Stimulated activated CD8-positive, alpha-beta memory T cell treated with anti-CD3 and anti-CD28 coated beads, Interleukin-12 subunit alpha, Interleukin-12 subunit beta, amount 100 ng/mL, for 24 hours (primary cell): ENCODE results near the gene IL23R.

Experiments
- DNase-seq: peaks from one replicate; pipeline ENCODE4 v3.0.0-alpha.2; 2020; ENCODE audit errors: extremely low read depth

The IL23R gene

GRCh38 chr1:67241200-67241746 lies 75.0 kb downstream of the IL23R start:
- DNase-seq = no peak

- no peak for DNase-seq
Measured at GRCh38 chr1:67242016-67242415, 75.8 kb downstream of the IL23R start.

- DNase-seq = no peak
Measured at GRCh38 chr1:67250051-67250653, 83.9 kb downstream of the IL23R start.

GRCh38 chr1:67256291-67257172 lies 90.3 kb downstream of the IL23R start:
- no peak for DNase-seq

GRCh38 chr1:67257173-67257535 lies 90.9 kb downstream of the IL23R start:
- DNase-seq = no peak

- no peak for DNase-seq
Measured at GRCh38 chr1:67261680-67262079, 95.4 kb downstream of the IL23R start.

- DNase-seq = no peak
Measured at GRCh38 chr1:67262735-67263134, 96.5 kb downstream of the IL23R start.

- no peak for DNase-seq
Measured at GRCh38 chr1:67264152-67264551, 97.9 kb downstream of the IL23R start.

GRCh38 chr1:67264899-67265298 lies 98.6 kb downstream of the IL23R start:
- DNase-seq = no peak

- no peak for DNase-seq
Measured at GRCh38 chr1:67269061-67269460, 102.8 kb downstream of the IL23R start.

- no peak for DNase-seq
Measured at GRCh38 chr1:67270541-67270940, 104.3 kb downstream of the IL23R start.

GRCh38 chr1:67273591-67273990 lies 107.3 kb downstream of the IL23R start:
- no peak for DNase-seq

- DNase-seq = no peak
Measured at GRCh38 chr1:67274623-67275325, 108.5 kb downstream of the IL23R start.

- DNase-seq = no peak
Measured at GRCh38 chr1:67280696-67281095, 114.4 kb downstream of the IL23R start.

- DNase-seq = no peak
Measured at GRCh38 chr1:67281244-67281643, 115.0 kb downstream of the IL23R start.

GRCh38 chr1:67285780-67286488 lies 119.7 kb downstream of the IL23R start:
- DNase-seq = no peak

- DNase-seq = no peak
Measured at GRCh38 chr1:67290236-67290635, 124.0 kb downstream of the IL23R start.

GRCh38 chr1:67294836-67295617 lies 128.8 kb downstream of the IL23R start:
- no peak for DNase-seq

- no peak for DNase-seq
Measured at GRCh38 chr1:67298762-67299161, 132.5 kb downstream of the IL23R start.

- no peak for DNase-seq
Measured at GRCh38 chr1:67299296-67299695, 133.0 kb downstream of the IL23R start.

- no peak for DNase-seq
Measured at GRCh38 chr1:67300561-67300960, 134.3 kb downstream of the IL23R start.
